GM12878 (cell line): ENCODE measurements around the gene SP6. TPM values are rescaled to one million over a fixed set of nuclear protein-coding genes. Genes with fewer than 3 reads are reported as not detected.

Experiments
- ATAC-seq: fragments of 200-7000 bp; cut with Tn5 transposase; 3 replicates; pipeline ENCODE4 v1.9.1; 2020; ENCODE audit warnings: mild to moderate bottlenecking, moderate library complexity
- BruUV-seq: library from RNA; stranded (reverse); fragments of 400-500 nt; replicated peaks from 2 replicates; lab custom pipeline; 2021; lab: Mats Ljungman, UMichigan
- CTCF ChIA-PET: fragments of 300-600 bp; sonication (Branson Sonifier 250); formaldehyde crosslinking; extraction: SDS; loops from one replicate; lab custom pipeline; 2021; ENCODE audit warnings: inconsistent platforms; lab: Yijun Ruan, JAX
- POLR2A ChIA-PET: fragments of 350-600 bp; formaldehyde crosslinking; extraction: SDS; loops from one replicate; lab custom pipeline; 2021; ENCODE audit warnings: inconsistent platforms; lab: Charles Lee
- RAD21 ChIA-PET: fragments of 300-600 bp; sonication (Branson Sonifier 250); formaldehyde crosslinking; loops from one replicate; lab custom pipeline; 2023; ENCODE audit warnings: antibody characterized with exemption; ENCODE audit not compliant: unreplicated experiment; lab: Charles Lee
- SMC1A ChIA-PET: fragments of 300-600 bp; sonication (Branson Sonifier 250); formaldehyde crosslinking; loops from one replicate; lab custom pipeline; 2023; ENCODE audit not compliant: unreplicated experiment, uncharacterized antibody; lab: Charles Lee
- DNase-seq: peaks from one replicate; pipeline ENCODE4 v3.0.0-alpha.2; 2011; ENCODE audit warnings: low read depth, low spot score
- FAIRE-seq: peaks from 3 replicates; lab custom pipeline; 2011; peaks lifted over from hg19 to GRCh38; lab: Jason Lieb, UNC
- H2AFZ ChIP-seq: 2 replicates; pipeline ENCODE4 v1.6.0; 2011; ENCODE audit warnings: low read depth, low read length, control low read depth; ENCODE audit not compliant: control insufficient read depth
- H3K27ac ChIP-seq: 2 replicates; pipeline ENCODE4 v1.5.1; 2011; ENCODE audit warnings: control low read depth; ENCODE audit not compliant: control insufficient read depth, insufficient read depth
- H3K27me3 ChIP-seq, 2 experiments: replicated peaks in 1 of 2; 2 replicates each; pipeline versions ENCODE4 v1.6.0 to v1.6.1; 2011; ENCODE audit warnings: low read length in 1 of 2; ENCODE audit not compliant: control insufficient read depth in 2 of 2, insufficient read depth in 2 of 2
- H3K36me3 ChIP-seq, 2 experiments: 2 replicates each; pipeline ENCODE4 v1.5.1; 2011; ENCODE audit warnings: low read length in 1 of 2; ENCODE audit not compliant: control insufficient read depth in 2 of 2, insufficient read depth in 2 of 2
- H3K4me1 ChIP-seq: 2 replicates; pipeline ENCODE4 v1.6.1; 2011; ENCODE audit warnings: mild to moderate bottlenecking, low read length, moderate library complexity, mixed read lengths; ENCODE audit not compliant: control insufficient read depth, insufficient read depth
- H3K4me2 ChIP-seq: 2 replicates; pipeline ENCODE4 v1.6.0; 2011; ENCODE audit warnings: control low read depth; ENCODE audit not compliant: control insufficient read depth, insufficient read depth
- H3K4me3 ChIP-seq: fragments of 200-600 bp; sonication (generic); 2 replicates; pipeline ENCODE4 v1.5.1; 2016
- H3K79me2 ChIP-seq: 2 replicates; pipeline ENCODE4 v1.6.0; 2011; ENCODE audit warnings: low read length; ENCODE audit not compliant: control insufficient read depth, insufficient read depth
- H3K9ac ChIP-seq: 2 replicates; pipeline ENCODE4 v1.8.0; 2011; ENCODE audit warnings: low read length, control low read depth, mixed read lengths; ENCODE audit not compliant: control insufficient read depth, insufficient read depth
- H3K9me3 ChIP-seq: replicated peaks from 3 replicates; pipeline ENCODE4 v1.5.1; 2011; ENCODE audit warnings: mild to moderate bottlenecking, low read length; ENCODE audit not compliant: control insufficient read depth, insufficient read depth
- H4K20me1 ChIP-seq: 2 replicates; pipeline ENCODE4 v1.6.0; 2011; ENCODE audit not compliant: control insufficient read depth, insufficient read depth
- CTCF ChIP-seq, 3 experiments: IDR thresholded peaks in 2 of 3; conservative IDR thresholded peaks in 1 of 3; 2 replicates each; pipeline ENCODE4 v1.5.1; 2011; ENCODE audit warnings: low read depth in 3 of 3, low read length in 3 of 3, mild to moderate bottlenecking in 3 of 3, control low read depth in 2 of 3, moderate library complexity in 2 of 3, inconsistent platforms in 1 of 3, mixed read lengths in 1 of 3; ENCODE audit not compliant: control insufficient read depth in 2 of 3, insufficient read depth in 1 of 3; ENCODE audit errors: extremely low read depth in 1 of 3
- NBN ChIP-seq: fragments of 450-650 bp; IDR thresholded peaks from 2 replicates; pipeline ENCODE4 v1.6.1; 2016
- RAD21 ChIP-seq: IDR thresholded peaks from 2 replicates; pipeline ENCODE4 v1.6.1; 2011; ENCODE audit warnings: mild to moderate bottlenecking, low read depth, low read length, moderate library complexity; ENCODE audit not compliant: insufficient read depth
- WGBS: methylation state at CpG from one replicate; pipeline ENCODE4 v1.1.6; 2016; ENCODE audit warnings: low lambda C conversion rate; ENCODE audit not compliant: insufficient replicate concordance, insufficient coverage; ENCODE audit errors: missing lambda C conversion rate; 5-methylcytosine and 5-hydroxymethylcytosine counted together
- in situ Hi-C: fragments of 300-500 bp; cut with MboI; formaldehyde crosslinking; loops from 9 replicates; pipeline ENCODE4 v1.14.3; 2018; ENCODE audit warnings: mixed read lengths
- intact Hi-C: fragments of 100-400 bp; cut with micrococcal nuclease; formaldehyde crosslinking; loops from one replicate; pipeline ENCODE4 v1.14.2; 2022; ENCODE audit not compliant: unreplicated experiment
- polyA plus RNA-seq, 11 experiments: library from polyadenylated mRNA; depleted of rRNA in 4 of 11; unstranded in 6 of 11; stranded (reverse) in 5 of 11; fragments of >200 nt; fragmentation: Nextera tagmentation in 4 of 11; fragmentation: Illumina TruSeq in 1 of 11; extraction: Ambion mirVana in 4 of 11; extraction: Trizol in 1 of 11; gene quantifications; 1 replicate in 1 of 11; 2 replicates in 10 of 11; pipeline versions ENCODE4 v1.2.1 to v1.2.3, GENCODE V29; 2011 to 2016; ENCODE audit warnings: inconsistent platforms in 2 of 11, missing spikeins in 2 of 11, low read depth in 1 of 11
- total RNA-seq, 4 experiments: library from RNA; depleted of rRNA in 3 of 4; stranded (reverse); fragments of >200 nt in 3 of 4; fragmentation: Illumina TruSeq in 1 of 4; extraction: Trizol in 1 of 4; gene quantifications; 2 replicates each; pipeline versions ENCODE4 v1.2.1 to v1.2.3, GENCODE V29; 2013 to 2021

Gene SP6
- total and polyA plus RNA-seq, 10 of the 15 experiments (the other 5 are each of a cell fraction or from before 2014, with no cell fraction given) = 0.05 to 0.15 (median 0.06) TPM; not detected in 7

GRCh38 chr17:47847341-47848197 lies 3.4 kb downstream of the SP6 start:
- H3K79me2 ChIP-seq = no peaks in the 10 kb centered on the region
- ChIA-PET CTCF (interaction anchor here (0.7 to 12.4 kb wide), 8 partner anchors 12 to 170 kb away, joined by 3 to 502 read pairs (median 4); partner anchors contain the start of genes CDK5RAP3 and SP2), SMC1A (interaction anchor here (0.7 to 13.1 kb wide), 4 partner anchors 41 to 123 kb away, joined by 3 to 231 read pairs (median 3); partner anchors contain the start of gene SP2), RAD21 (interaction anchor here (1.0 to 2.4 kb wide), 3 partner anchors 42 to 48 kb away, joined by 3 to 6 read pairs (median 3); no protein-coding TSS in a partner anchor), POLR2A (no interaction called here)
- H3K4me2 ChIP-seq = no peak overlapping the region
- H3K9me3 ChIP-seq = no peaks in the 10 kb centered on the region
- intact Hi-C loops = no loop called here
- no peak overlapping the region for H3K4me3 ChIP-seq
- WGBS = 22% methylated on average over 59 of the region's 71 CpGs
- H2AFZ ChIP-seq = no peak overlapping the region
- TF ChIP-seq CTCF (IDR thresholded peaks at IDR 0.05 in 2 of 3, conservative IDR thresholded peaks at IDR 0.05 in 1 of 3; ENCODE audit: control insufficient read depth in 2 of 3, extremely low read depth in 1 of 3, insufficient read depth in 1 of 3, low read depth in 3 of 3, low read length in 3 of 3) (peak in 2 of 3 experiments; percentile 26 to 28; a peak in 2 of 6 replicates), NBN (no peak), RAD21 (peak; percentile 15; the same call in 1 of the 2 replicates)
- no peak overlapping the region for H3K9ac ChIP-seq
- H4K20me1 ChIP-seq = no peaks in the 10 kb centered on the region
- H3K27ac ChIP-seq = no peak overlapping the region
- in situ Hi-C loops = loop anchor here (10.0 kb wide), 1 partner anchor 777 kb away; the partner anchor contains the start of gene HOXB9
- no peaks in the 10 kb centered on the region for H3K36me3 ChIP-seq
- no peak for FAIRE-seq
- peaks cover 19 to 28% of the 10 kb centered on the region in 2 experiments for H3K27me3 ChIP-seq
- no peak for DNase-seq
- BruUV-seq = no TSS peak
- ATAC-seq = no peak
- peaks cover 12% of the 10 kb centered on the region for H3K4me1 ChIP-seq
